HUES48 (cell line): ENCODE data around the gene MVB12B.

Experiments used
- H3K27ac ChIP-seq: one replicate; pipeline ENCODE4 v1.7.0; 2013; ENCODE audit warnings: low read depth, low read length, inconsistent platforms
- H3K27me3 ChIP-seq: 2 replicates; pipeline ENCODE4 v1.6.1; 2013; ENCODE audit warnings: mild to moderate bottlenecking, low read length; ENCODE audit not compliant: control insufficient read depth, insufficient read depth
- H3K36me3 ChIP-seq: 2 replicates; pipeline ENCODE4 v1.6.1; 2013; ENCODE audit warnings: low read length; ENCODE audit not compliant: control insufficient read depth, insufficient read depth
- H3K4me1 ChIP-seq: 2 replicates; pipeline ENCODE4 v1.6.1; 2013; ENCODE audit warnings: mild to moderate bottlenecking, low read length; ENCODE audit not compliant: control insufficient read depth, insufficient read depth
- H3K4me3 ChIP-seq: 2 replicates; pipeline ENCODE4 v1.5.1; 2013; ENCODE audit warnings: mild to moderate bottlenecking, low read depth, low read length
- H3K9ac ChIP-seq: 2 replicates; pipeline ENCODE4 v1.6.1; 2013; ENCODE audit warnings: mild to moderate bottlenecking, low read depth, low read length, moderate library complexity
- H3K9me3 ChIP-seq: 2 replicates; pipeline ENCODE4 v1.6.1; 2013; ENCODE audit warnings: low read length; ENCODE audit not compliant: control insufficient read depth, insufficient read depth

MVB12B gene

GRCh38 chr9:126295516-126295915 lies 31.1 kb upstream of the MVB12B start:
- H3K27me3 ChIP-seq, result no peaks in the 10 kb centered on the region
- no peaks in the 10 kb centered on the region for H3K4me1 ChIP-seq
- H3K36me3 ChIP-seq, result no peaks in the 10 kb centered on the region
- no peak overlapping the region for H3K4me3 ChIP-seq
- H3K9ac ChIP-seq, result no peak overlapping the region
- no peak overlapping the region for H3K27ac ChIP-seq
- H3K9me3 ChIP-seq, result no peaks in the 10 kb centered on the region

GRCh38 chr9:126295936-126296600 lies 30.6 kb upstream of the MVB12B start:
- Histone ChIP-seq H3K36me3 (no peaks in the 10 kb centered on the region), H3K4me3 (no peak overlapping the region), H3K27me3 (no peaks in the 10 kb centered on the region), H3K27ac (no peak overlapping the region), H3K9ac (no peak overlapping the region), H3K4me1 (no peaks in the 10 kb centered on the region), H3K9me3 (no peaks in the 10 kb centered on the region)

- Histone ChIP-seq H3K27me3 (no peaks in the 10 kb centered on the region), H3K4me3 (no peak overlapping the region), H3K4me1 (no peaks in the 10 kb centered on the region), H3K36me3 (no peaks in the 10 kb centered on the region), H3K9me3 (no peaks in the 10 kb centered on the region), H3K27ac (no peak overlapping the region), H3K9ac (no peak overlapping the region)
Observed at GRCh38 chr9:126296687-126297086, 29.9 kb upstream of the MVB12B start.

GRCh38 chr9:126297661-126298060 lies 29.0 kb upstream of the MVB12B start:
- Histone ChIP-seq H3K9me3 (no peaks in the 10 kb centered on the region), H3K27ac (no peak overlapping the region), H3K4me1 (no peaks in the 10 kb centered on the region), H3K4me3 (no peak overlapping the region), H3K36me3 (no peaks in the 10 kb centered on the region), H3K27me3 (no peaks in the 10 kb centered on the region), H3K9ac (no peak overlapping the region)

- H3K36me3 ChIP-seq, result no peaks in the 10 kb centered on the region
- no peak overlapping the region for H3K27ac ChIP-seq
- H3K4me1 ChIP-seq, result 0 out of 2 replicates have a peak, but pooled peaks cover under 1% of the 10 kb centered on the region
- H3K27me3 ChIP-seq, result no peaks in the 10 kb centered on the region
- H3K9me3 ChIP-seq, result no peaks in the 10 kb centered on the region
- H3K9ac ChIP-seq, result no peak overlapping the region
- H3K4me3 ChIP-seq, result no peak overlapping the region
Observed at GRCh38 chr9:126298063-126298801, 28.4 kb upstream of the MVB12B start.

- Histone ChIP-seq H3K9me3 (no peaks in the 10 kb centered on the region), H3K27me3 (no peaks in the 10 kb centered on the region), H3K27ac (no peak overlapping the region), H3K4me3 (no peak overlapping the region), H3K4me1 (0 out of 2 replicates have a peak, but pooled peaks cover 3% of the 10 kb centered on the region), H3K9ac (no peak overlapping the region), H3K36me3 (no peaks in the 10 kb centered on the region)
Observed at GRCh38 chr9:126299706-126300276, 26.8 kb upstream of the MVB12B start.

- Histone ChIP-seq H3K4me1 (0 out of 2 replicates have a peak, but pooled peaks cover 3% of the 10 kb centered on the region), H3K4me3 (no peak overlapping the region), H3K36me3 (no peaks in the 10 kb centered on the region), H3K9me3 (no peaks in the 10 kb centered on the region), H3K27ac (no peak overlapping the region), H3K9ac (no peak overlapping the region), H3K27me3 (no peaks in the 10 kb centered on the region)
Observed at GRCh38 chr9:126301196-126301595, 25.4 kb upstream of the MVB12B start.

GRCh38 chr9:126301985-126302603 lies 24.5 kb upstream of the MVB12B start:
- H3K36me3 ChIP-seq, result no peaks in the 10 kb centered on the region
- H3K9ac ChIP-seq, result no peak overlapping the region
- H3K27me3 ChIP-seq, result no peaks in the 10 kb centered on the region
- H3K4me1 ChIP-seq, result 0 out of 2 replicates have a peak, but pooled peaks cover 3% of the 10 kb centered on the region
- H3K9me3 ChIP-seq, result no peaks in the 10 kb centered on the region
- no peak overlapping the region for H3K27ac ChIP-seq
- no peak overlapping the region for H3K4me3 ChIP-seq

GRCh38 chr9:126302730-126303129 lies 23.9 kb upstream of the MVB12B start:
- Histone ChIP-seq H3K9me3 (no peaks in the 10 kb centered on the region), H3K27me3 (no peaks in the 10 kb centered on the region), H3K36me3 (no peaks in the 10 kb centered on the region), H3K4me1 (0 out of 2 replicates have a peak, but pooled peaks cover 3% of the 10 kb centered on the region), H3K27ac (no peak overlapping the region), H3K4me3 (no peak overlapping the region), H3K9ac (no peak overlapping the region)

- Histone ChIP-seq H3K4me1 (0 out of 2 replicates have a peak, but pooled peaks cover 3% of the 10 kb centered on the region), H3K27ac (no peak overlapping the region), H3K9me3 (no peaks in the 10 kb centered on the region), H3K27me3 (no peaks in the 10 kb centered on the region), H3K9ac (no peak overlapping the region), H3K4me3 (no peak overlapping the region), H3K36me3 (no peaks in the 10 kb centered on the region)
Observed at GRCh38 chr9:126303488-126303887, 23.1 kb upstream of the MVB12B start.
